Measurements from ENCODE around the gene RNMT. TPM values are rescaled to one million over a fixed set of nuclear protein-coding genes. Genes with fewer than 3 reads are reported as not detected.

The RNMT gene
- total RNA-seq, 1 donor from 2014 or later, result 34.3 TPM

DNA sequence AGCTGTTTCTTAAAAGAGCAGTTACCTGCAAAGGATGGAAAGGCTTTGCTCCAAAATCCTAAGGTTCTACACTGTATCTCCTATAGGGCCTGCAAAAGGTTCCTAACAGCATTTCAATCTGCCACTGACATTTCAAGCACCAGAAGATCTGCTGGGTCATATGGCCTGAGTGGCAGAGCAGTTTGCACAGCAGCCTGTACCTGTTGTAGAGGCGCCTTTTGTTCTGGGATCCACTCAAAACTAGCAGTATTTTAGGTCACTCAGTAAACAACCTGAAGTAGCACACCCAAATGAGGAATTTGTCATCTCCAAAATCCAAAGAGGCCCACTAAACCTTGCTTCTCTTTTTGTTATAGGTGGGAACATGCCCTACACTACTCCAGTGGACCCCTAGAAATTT, 6.3 kb upstream of the RNMT start:
- H3K4me3 Mint-ChIP-seq (ENCODE audit: unreplicated experiment), result no peak overlapping the region
- no peak overlapping the region for H3K27ac Mint-ChIP-seq (ENCODE audit: unreplicated experiment)
- no peaks in the 10 kb centered on the region for H3K9me3 Mint-ChIP-seq (ENCODE audit: unreplicated experiment)
- peaks cover 8% of the 10 kb centered on the region for H3K4me1 Mint-ChIP-seq (ENCODE audit: unreplicated experiment)
- no peaks in the 10 kb centered on the region for H3K27me3 Mint-ChIP-seq (ENCODE audit: unreplicated experiment)
- H3K36me3 Mint-ChIP-seq (ENCODE audit: unreplicated experiment), result no peaks in the 10 kb centered on the region
- TF ChIP-seq, protein P1, sequence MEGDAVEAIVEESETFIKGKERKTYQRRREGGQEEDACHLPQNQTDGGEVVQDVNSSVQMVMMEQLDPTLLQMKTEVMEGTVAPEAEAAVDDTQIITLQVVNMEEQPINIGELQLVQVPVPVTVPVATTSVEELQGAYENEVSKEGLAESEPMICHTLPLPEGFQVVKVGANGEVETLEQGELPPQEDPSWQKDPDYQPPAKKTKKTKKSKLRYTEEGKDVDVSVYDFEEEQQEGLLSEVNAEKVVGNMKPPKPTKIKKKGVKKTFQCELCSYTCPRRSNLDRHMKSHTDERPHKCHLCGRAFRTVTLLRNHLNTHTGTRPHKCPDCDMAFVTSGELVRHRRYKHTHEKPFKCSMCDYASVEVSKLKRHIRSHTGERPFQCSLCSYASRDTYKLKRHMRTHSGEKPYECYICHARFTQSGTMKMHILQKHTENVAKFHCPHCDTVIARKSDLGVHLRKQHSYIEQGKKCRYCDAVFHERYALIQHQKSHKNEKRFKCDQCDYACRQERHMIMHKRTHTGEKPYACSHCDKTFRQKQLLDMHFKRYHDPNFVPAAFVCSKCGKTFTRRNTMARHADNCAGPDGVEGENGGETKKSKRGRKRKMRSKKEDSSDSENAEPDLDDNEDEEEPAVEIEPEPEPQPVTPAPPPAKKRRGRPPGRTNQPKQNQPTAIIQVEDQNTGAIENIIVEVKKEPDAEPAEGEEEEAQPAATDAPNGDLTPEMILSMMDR (IDR thresholded peaks at IDR 0.05), result no peak
- no peak for DNase-seq (ENCODE audit: extremely low spot score, unreplicated experiment)

DNA sequence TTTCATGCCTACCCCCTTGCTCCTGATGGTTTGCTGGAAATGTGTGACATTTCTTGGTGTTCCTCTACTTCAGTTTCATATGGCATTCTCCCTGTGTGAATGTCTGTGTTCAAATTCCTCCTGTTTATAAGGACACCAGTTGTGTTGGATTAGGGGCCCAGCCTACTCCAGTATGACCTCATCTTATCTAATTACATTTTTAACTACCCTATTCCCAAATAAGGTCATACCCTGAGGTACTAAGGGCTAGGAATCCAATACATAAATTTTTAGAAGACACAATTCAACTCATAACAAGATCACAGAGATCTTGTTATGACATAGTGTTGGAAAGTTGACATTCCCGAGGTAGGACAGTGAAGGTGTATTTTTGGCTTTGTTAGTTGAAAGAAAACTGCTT, 5.6 kb upstream of the RNMT start:
- no peaks in the 10 kb centered on the region for H3K27me3 Mint-ChIP-seq (ENCODE audit: unreplicated experiment)
- TF ChIP-seq, protein P1 (IDR thresholded peaks at IDR 0.05), result no peak
- peaks cover 15% of the 10 kb centered on the region for H3K4me1 Mint-ChIP-seq (ENCODE audit: unreplicated experiment)
- H3K9me3 Mint-ChIP-seq (ENCODE audit: unreplicated experiment), result no peaks in the 10 kb centered on the region
- H3K4me3 Mint-ChIP-seq (ENCODE audit: unreplicated experiment), result no peak overlapping the region
- H3K36me3 Mint-ChIP-seq (ENCODE audit: unreplicated experiment), result no peaks in the 10 kb centered on the region
- no peak for DNase-seq (ENCODE audit: extremely low spot score, unreplicated experiment)
- H3K27ac Mint-ChIP-seq (ENCODE audit: unreplicated experiment), result no peak overlapping the region

DNA sequence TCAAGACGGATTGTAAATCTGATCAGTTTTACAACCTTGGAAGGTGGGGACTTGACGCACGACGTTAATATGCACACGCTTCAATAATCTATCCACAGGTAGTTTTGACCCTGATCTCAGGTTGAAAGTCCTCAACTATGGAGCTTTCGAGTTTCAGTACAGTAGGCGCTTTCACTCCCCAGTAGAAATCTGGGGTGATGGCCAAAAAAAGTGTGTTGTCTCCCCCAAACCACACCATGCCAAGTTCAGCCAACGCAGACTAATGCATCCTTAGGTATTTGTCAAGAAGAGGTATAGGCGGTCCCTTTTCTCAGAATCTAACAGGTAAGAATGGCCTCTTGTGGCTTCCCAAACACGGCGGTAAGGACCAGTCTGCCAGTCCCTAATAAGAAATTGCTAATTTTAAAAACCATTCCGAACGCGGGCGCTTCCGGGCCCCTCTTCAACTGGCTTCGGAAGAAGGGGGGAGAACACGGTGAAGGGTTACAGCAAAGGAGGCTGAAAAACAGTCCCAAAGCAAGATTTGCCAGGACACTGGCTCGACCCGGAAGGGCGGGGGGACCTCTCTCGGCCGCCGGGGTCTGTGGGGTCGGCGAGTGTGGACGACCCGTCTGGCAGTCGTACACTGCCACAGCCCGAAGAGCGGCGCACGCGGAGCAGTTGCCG, 774 bp upstream of the RNMT start:
- Mint-ChIP-seq H3K27me3 (ENCODE audit: unreplicated experiment) (no peaks in the 10 kb centered on the region), H3K9me3 (ENCODE audit: unreplicated experiment) (no peaks in the 10 kb centered on the region), H3K4me3 (ENCODE audit: unreplicated experiment) (peak overlapping the region; percentile 93), H3K36me3 (ENCODE audit: unreplicated experiment) (no peaks in the 10 kb centered on the region), H3K4me1 (ENCODE audit: unreplicated experiment) (peaks cover 31% of the 10 kb centered on the region), H3K27ac (ENCODE audit: unreplicated experiment) (peak overlapping the region; percentile 19)
- TF ChIP-seq, protein P1 (IDR thresholded peaks at IDR 0.05), result no peak
- DNase-seq (ENCODE audit: extremely low spot score, unreplicated experiment), result no peak

DNA sequence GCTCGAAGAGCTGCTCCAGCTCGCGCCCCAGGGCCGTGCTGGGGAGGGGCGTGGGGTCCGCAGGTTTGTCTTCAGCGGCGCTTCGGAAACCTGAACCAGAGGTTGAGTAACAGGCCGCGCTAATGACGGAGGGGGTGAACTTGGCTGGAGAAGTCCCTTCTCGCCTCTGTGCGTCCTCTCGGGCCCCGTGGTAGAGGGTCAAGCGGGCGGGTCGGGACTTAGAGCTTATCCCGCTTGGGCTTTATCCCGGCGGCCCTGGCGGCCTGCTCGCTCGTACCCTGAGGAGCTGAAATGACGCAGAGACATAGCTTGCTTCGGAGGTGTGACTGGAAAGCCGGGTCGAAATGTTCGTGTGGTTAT, 479 bp downstream of the RNMT start:
- peaks cover 4% of the 10 kb centered on the region for H3K36me3 Mint-ChIP-seq (ENCODE audit: unreplicated experiment)
- H3K9me3 Mint-ChIP-seq (ENCODE audit: unreplicated experiment), result no peaks in the 10 kb centered on the region
- peak overlapping the region; percentile 93 for H3K4me3 Mint-ChIP-seq (ENCODE audit: unreplicated experiment)
- peak overlapping the region; percentile 99 for H3K27ac Mint-ChIP-seq (ENCODE audit: unreplicated experiment)
- TF ChIP-seq, protein P1 (IDR thresholded peaks at IDR 0.05), result no peak
- H3K27me3 Mint-ChIP-seq (ENCODE audit: unreplicated experiment), result no peaks in the 10 kb centered on the region
- DNase-seq (ENCODE audit: extremely low spot score, unreplicated experiment), result peak; percentile 87
- peaks cover 31% of the 10 kb centered on the region for H3K4me1 Mint-ChIP-seq (ENCODE audit: unreplicated experiment)

DNA sequence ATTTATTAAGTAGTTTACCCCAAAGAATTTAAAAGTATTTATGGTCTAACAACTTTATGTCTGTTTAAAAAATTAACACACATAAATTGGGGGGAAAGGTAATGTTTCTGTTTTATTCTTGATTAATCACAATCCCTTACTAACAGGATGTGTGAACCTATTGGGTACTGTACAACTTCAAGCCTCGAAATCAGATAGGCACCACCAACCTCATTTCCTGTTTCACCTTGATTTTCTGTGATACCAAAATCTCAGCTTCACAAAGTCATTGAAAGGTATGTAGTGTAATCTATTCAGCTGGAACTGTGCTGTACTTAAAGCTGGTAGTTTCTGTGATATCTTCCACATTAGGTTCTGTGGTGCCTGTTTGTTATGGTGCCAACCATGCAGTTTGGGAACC, 4.0 kb downstream of the RNMT start:
- Mint-ChIP-seq H3K4me3 (ENCODE audit: unreplicated experiment) (no peak overlapping the region), H3K9me3 (ENCODE audit: unreplicated experiment) (no peaks in the 10 kb centered on the region), H3K36me3 (ENCODE audit: unreplicated experiment) (peaks cover 17% of the 10 kb centered on the region), H3K27ac (ENCODE audit: unreplicated experiment) (no peak overlapping the region), H3K4me1 (ENCODE audit: unreplicated experiment) (peaks cover 19% of the 10 kb centered on the region), H3K27me3 (ENCODE audit: unreplicated experiment) (no peaks in the 10 kb centered on the region)
- DNase-seq (ENCODE audit: extremely low spot score, unreplicated experiment), result no peak
- TF ChIP-seq, protein P1 (IDR thresholded peaks at IDR 0.05), result no peak
